ENCODE results near the gene PFAS.
"Not testable (repeated sequence)": the region's sequence is repeated elsewhere in the genome, so short reads cannot be mapped to it uniquely, and the experiment has no call there.

Gene PFAS

GRCh38 chr17:8248751-8249607 lies at the start of gene PFAS:
PFAS (plus strand) TSS chr17:8249289; CDS start chr17:8253938, 4,649 bp downstream.
- in situ Hi-C loops (cut with MboI; ENCODE audit: low sequenced_read_pairs): no loop called here

- in situ Hi-C loops (cut with MboI; ENCODE audit: low sequenced_read_pairs): no loop called here
These were observed 44.1 kb upstream of the PFAS start for GRCh38 chr17:8204761-8205555.

GRCh38 chr17:8206536-8206935 lies 42.6 kb upstream of the PFAS start:
- in situ Hi-C loops (cut with MboI; ENCODE audit: low sequenced_read_pairs): no loop called here

- in situ Hi-C loops (cut with MboI; ENCODE audit: low sequenced_read_pairs): no loop called here
These were observed 39.0 kb upstream of the PFAS start, which contains the start of gene AURKB for GRCh38 chr17:8209907-8210760. AURKB (minus strand) TSS chr17:8210575; CDS start chr17:8210224, 351 bp downstream.

GRCh38 chr17:8210761-8211458 lies 38.2 kb upstream of the PFAS start:
- in situ Hi-C loops (cut with MboI; ENCODE audit: low sequenced_read_pairs): no loop called here

GRCh38 chr17:8212312-8213180 lies 36.5 kb upstream of the PFAS start:
- in situ Hi-C loops (cut with MboI; ENCODE audit: low sequenced_read_pairs): no loop called here

- in situ Hi-C loops (cut with MboI; ENCODE audit: low sequenced_read_pairs): not testable (repeated sequence)
These were observed 35.1 kb upstream of the PFAS start for GRCh38 chr17:8214000-8214399.

GRCh38 chr17:8220783-8221662 lies 28.1 kb upstream of the PFAS start:
- in situ Hi-C loops (cut with MboI; ENCODE audit: low sequenced_read_pairs): no loop called here

- in situ Hi-C loops (cut with MboI; ENCODE audit: low sequenced_read_pairs): no loop called here
These were observed 27.3 kb upstream of the PFAS start for GRCh38 chr17:8221663-8222379.

GRCh38 chr17:8222380-8222629 lies 26.8 kb upstream of the PFAS start:
- in situ Hi-C loops (cut with MboI; ENCODE audit: low sequenced_read_pairs): no loop called here

- in situ Hi-C loops (cut with MboI; ENCODE audit: low sequenced_read_pairs): no loop called here
These were observed 26.3 kb upstream of the PFAS start for GRCh38 chr17:8222630-8223355.

- in situ Hi-C loops (cut with MboI; ENCODE audit: low sequenced_read_pairs): no loop called here
These were observed 25.5 kb upstream of the PFAS start for GRCh38 chr17:8223356-8224126.

GRCh38 chr17:8224891-8225812 lies 23.9 kb upstream of the PFAS start:
- in situ Hi-C loops (cut with MboI; ENCODE audit: low sequenced_read_pairs): no loop called here

- in situ Hi-C loops (cut with MboI; ENCODE audit: low sequenced_read_pairs): no loop called here
These were observed 23.1 kb upstream of the PFAS start for GRCh38 chr17:8225813-8226535.
